HepG2 (cell line): Measurements from ENCODE around the gene ZBTB47. TPM values are rescaled to one million over a fixed set of nuclear protein-coding genes. Genes with fewer than 3 reads are reported as not detected.

ENCODE experiments used
- ATAC-seq: fragments of 200-7000 bp; cut with Tn5 transposase; 3 replicates; pipeline ENCODE4 v1.9.1; 2020; ENCODE audit warnings: mild to moderate bottlenecking, moderate library complexity
- BruUV-seq: library from RNA; stranded (reverse); fragments of 400-500 nt; replicated peaks from 2 replicates; lab custom pipeline; 2021; lab: Mats Ljungman, UMichigan
- CTCF ChIA-PET: fragments of 300-600 bp; formaldehyde crosslinking; extraction: SDS; loops from one replicate; lab custom pipeline; 2021; ENCODE audit warnings: low total read pairs, inconsistent platforms, low intra/inter-chr PET ratio; lab: Yijun Ruan, JAX
- POLR2A ChIA-PET: fragments of 350-600 bp; sonication (Branson Sonifier 250); formaldehyde crosslinking; loops from one replicate; lab custom pipeline; 2020; ENCODE audit warnings: antibody characterized with exemption, inconsistent platforms; lab: Yijun Ruan, JAX
- DNase-seq: peaks from one replicate; pipeline ENCODE4 v3.0.0-alpha.2; 2015; ENCODE audit warnings: low spot score
- FAIRE-seq: peaks from 3 replicates; lab custom pipeline; 2011; peaks lifted over from hg19 to GRCh38; lab: Jason Lieb, UNC
- H2AFZ ChIP-seq: one replicate; pipeline ENCODE4 v1.6.1; 2011; ENCODE audit warnings: low read length, inconsistent platforms
- H3K27ac ChIP-seq: fragments of 300-600 bp; 3 replicates; pipeline ENCODE4 v1.8.0; 2011; ENCODE audit warnings: mixed run types, mild to moderate bottlenecking, mixed read lengths, low read length, inconsistent platforms; ENCODE audit not compliant: insufficient read depth; ENCODE audit errors: extremely low read length
- H3K27me3 ChIP-seq, 2 experiments: fragments of 200-600 bp in 1 of 2; 2 replicates in 1 of 2; 3 replicates in 1 of 2; pipeline versions ENCODE4 v1.6.0 to v1.8.0; 2011; ENCODE audit warnings: low read length in 2 of 2, mild to moderate bottlenecking in 2 of 2, moderate library complexity in 2 of 2, inconsistent platforms in 1 of 2; ENCODE audit not compliant: insufficient read depth in 2 of 2, control insufficient read depth in 1 of 2
- H3K36me3 ChIP-seq, 2 experiments: fragments of 200-600 bp in 1 of 2; replicated peaks in 1 of 2; 2 replicates in 1 of 2; 3 replicates in 1 of 2; pipeline versions ENCODE4 v1.5.1 to v1.8.0; 2011; ENCODE audit warnings: low read length in 2 of 2, inconsistent platforms in 1 of 2; ENCODE audit not compliant: insufficient read depth in 2 of 2, control insufficient read depth in 1 of 2
- H3K4me1 ChIP-seq: 2 replicates; pipeline ENCODE4 v1.5.1; 2012; ENCODE audit warnings: low read length, inconsistent platforms; ENCODE audit not compliant: insufficient read depth
- H3K4me2 ChIP-seq: 2 replicates; pipeline ENCODE4 v1.6.0; 2011; ENCODE audit warnings: low read depth, low read length, inconsistent platforms
- H3K4me3 ChIP-seq, 3 experiments: fragments of 200-600 bp in 1 of 3; sonication (generic), shearing (Covaris generic) in 1 of 3; replicated peaks in 1 of 3; 2 replicates each; pipeline ENCODE4 v1.5.1; 2011 to 2016; ENCODE audit warnings: low read length in 3 of 3, inconsistent platforms in 2 of 3, low read depth in 2 of 3, mild to moderate bottlenecking in 2 of 3, control low read depth in 1 of 3, mixed read lengths in 1 of 3; ENCODE audit not compliant: insufficient read depth in 1 of 3
- H3K79me2 ChIP-seq: one replicate; pipeline ENCODE4 v1.6.1; 2011; ENCODE audit warnings: low read length, inconsistent platforms; ENCODE audit not compliant: insufficient read depth
- H3K9ac ChIP-seq: 2 replicates; pipeline ENCODE4 v1.6.0; 2011; ENCODE audit warnings: mild to moderate bottlenecking, low read depth, low read length, inconsistent platforms; ENCODE audit not compliant: insufficient read depth
- H3K9me3 ChIP-seq: 2 replicates; pipeline ENCODE4 v1.5.1; 2012; ENCODE audit warnings: mild to moderate bottlenecking, low read length
- H4K20me1 ChIP-seq: 2 replicates; pipeline ENCODE4 v1.6.0; 2011; ENCODE audit warnings: inconsistent platforms, mild to moderate bottlenecking, low read length, moderate library complexity; ENCODE audit not compliant: insufficient read depth
- HNRNPH1 ChIP-seq: fragments of 200-400 bp; formaldehyde crosslinking; optimal IDR thresholded peaks from 2 replicates; pipeline ENCODE3; 2017; ENCODE audit warnings: mild to moderate bottlenecking, low read depth, low read length
- WGBS: methylation state at CpG from one replicate; pipeline ENCODE4 v1.1.6; 2017; ENCODE audit warnings: low lambda C conversion rate; 5-methylcytosine and 5-hydroxymethylcytosine counted together
- in situ Hi-C: cut with HindIII; loops from 2 replicates; pipeline ENCODE4 v1.10.0; 2017; ENCODE audit warnings: low pct_unique_long_range_greater_than_20kb; ENCODE audit not compliant: extremely low pct_ligation_motif_present
- intact Hi-C: fragments of 100-400 bp; cut with micrococcal nuclease; formaldehyde crosslinking; loops from one replicate; pipeline ENCODE4 v1.10.0; 2022; ENCODE audit not compliant: unreplicated experiment
- polyA plus RNA-seq, 8 experiments: library from polyadenylated mRNA; depleted of rRNA in 3 of 8; stranded (reverse) in 7 of 8; unstranded in 1 of 8; fragments of >200 nt; fragmentation: Illumina TruSeq in 4 of 8; extraction: Trizol in 4 of 8; gene quantifications; 2 replicates each; pipeline versions ENCODE4 v1.2.1 to v1.2.3, GENCODE V29; 2011 to 2016; ENCODE audit warnings: low read depth in 4 of 8, missing spikeins in 1 of 8, mixed read lengths in 1 of 8; ENCODE audit not compliant: insufficient read depth in 1 of 8
- total RNA-seq, 5 experiments: library from RNA; depleted of rRNA; stranded (reverse); fragments of >200 nt; fragmentation: Illumina TruSeq; extraction: Trizol; gene quantifications; 2 replicates each; pipeline ENCODE4 v1.2.3, GENCODE V29; 2016; ENCODE audit warnings: low read depth in 1 of 5
- TF ChIP-seq, protein P1 (sequence below): sonication (generic); formaldehyde crosslinking; IDR thresholded peaks from 2 replicates; pipeline ENCODE4 v1.9.0; 2021; ENCODE audit warnings: missing genetic modification reagents, borderline replicate concordance

ZBTB47 gene
- total and polyA plus RNA-seq, 2 of the 13 experiments (the other 11 are each of a cell fraction or from before 2014, with no cell fraction given), result 1.5 to 3.1 TPM

DNA sequence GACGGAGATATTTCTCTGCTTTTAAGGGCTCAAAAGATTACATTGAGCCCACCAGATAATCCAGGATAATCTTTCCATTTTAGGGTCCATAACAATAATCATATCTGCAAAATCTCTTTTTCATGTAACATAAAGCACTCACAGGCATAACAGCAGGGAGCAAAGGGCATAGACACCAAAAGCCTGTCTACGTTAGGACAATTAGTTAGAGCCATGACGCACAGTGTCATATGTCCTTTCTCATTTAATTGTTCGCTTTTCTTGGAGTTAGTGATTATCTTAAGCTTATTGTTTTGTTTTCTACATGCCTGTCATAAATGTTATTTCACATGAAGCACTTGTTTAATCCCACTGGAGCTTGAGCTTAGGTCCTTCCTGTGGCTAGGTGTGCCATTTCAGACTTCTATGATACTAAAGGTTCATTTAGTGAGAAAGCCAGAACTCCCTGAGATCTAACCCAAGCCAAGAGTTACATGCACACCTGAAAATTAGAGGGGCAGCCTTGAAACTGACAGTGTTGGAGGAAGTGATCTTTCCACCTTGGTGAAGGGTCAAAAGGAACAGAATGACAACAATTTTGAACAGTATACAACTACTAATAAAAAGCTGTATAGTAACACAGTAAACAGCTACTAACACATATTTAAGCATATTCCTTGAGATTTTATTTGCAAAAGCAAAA is 60.8 kb downstream of the ZBTB47 start:
- DNase-seq (no peak), FAIRE-seq (no peak), ATAC-seq (no peak; the same call in 2 of the 3 replicates)
- H3K9ac ChIP-seq, result no peak overlapping the region
- H3K27ac ChIP-seq, result no peak overlapping the region
- ChIA-PET POLR2A (interaction anchor here (1.1 kb wide), 1 partner anchor 13 kb away, joined by 3 read pairs; no protein-coding TSS in a partner anchor), CTCF (no interaction called here)
- no peaks in the 10 kb centered on the region for H3K9me3 ChIP-seq
- peaks cover 0 to 7% of the 10 kb centered on the region in 2 experiments; a peak in 3 of 5 replicates for H3K27me3 ChIP-seq
- no peak overlapping the region for H2AFZ ChIP-seq
- no peaks in the 10 kb centered on the region for H3K36me3 ChIP-seq
- no peak for TF ChIP-seq HNRNPH1
- TF ChIP-seq, protein P1, sequence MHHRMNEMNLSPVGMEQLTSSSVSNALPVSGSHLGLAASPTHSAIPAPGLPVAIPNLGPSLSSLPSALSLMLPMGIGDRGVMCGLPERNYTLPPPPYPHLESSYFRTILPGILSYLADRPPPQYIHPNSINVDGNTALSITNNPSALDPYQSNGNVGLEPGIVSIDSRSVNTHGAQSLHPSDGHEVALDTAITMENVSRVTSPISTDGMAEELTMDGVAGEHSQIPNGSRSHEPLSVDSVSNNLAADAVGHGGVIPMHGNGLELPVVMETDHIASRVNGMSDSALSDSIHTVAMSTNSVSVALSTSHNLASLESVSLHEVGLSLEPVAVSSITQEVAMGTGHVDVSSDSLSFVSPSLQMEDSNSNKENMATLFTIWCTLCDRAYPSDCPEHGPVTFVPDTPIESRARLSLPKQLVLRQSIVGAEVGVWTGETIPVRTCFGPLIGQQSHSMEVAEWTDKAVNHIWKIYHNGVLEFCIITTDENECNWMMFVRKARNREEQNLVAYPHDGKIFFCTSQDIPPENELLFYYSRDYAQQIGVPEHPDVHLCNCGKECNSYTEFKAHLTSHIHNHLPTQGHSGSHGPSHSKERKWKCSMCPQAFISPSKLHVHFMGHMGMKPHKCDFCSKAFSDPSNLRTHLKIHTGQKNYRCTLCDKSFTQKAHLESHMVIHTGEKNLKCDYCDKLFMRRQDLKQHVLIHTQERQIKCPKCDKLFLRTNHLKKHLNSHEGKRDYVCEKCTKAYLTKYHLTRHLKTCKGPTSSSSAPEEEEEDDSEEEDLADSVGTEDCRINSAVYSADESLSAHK (CRISPR knock-in tag), result peak; percentile 92; the same call in 1 of the 2 replicates
- no peaks in the 10 kb centered on the region for H4K20me1 ChIP-seq
- H3K4me2 ChIP-seq, result peak overlapping the region; percentile 36; the same call in 1 of the 2 replicates
- 11% methylated on average over 4 of the region's 4 CpGs for WGBS
- in situ Hi-C loops (no loop called here), intact Hi-C loops (no loop called here)
- no TSS peak for BruUV-seq
- H3K4me3 ChIP-seq, result no peak overlapping the region
- H3K79me2 ChIP-seq, result no peaks in the 10 kb centered on the region
- H3K4me1 ChIP-seq, result peaks cover 13% of the 10 kb centered on the region

Other genes with a start within 250 kb of the ZBTB47 start
- gene LYZL4, start 243.1 kb upstream of the ZBTB47 start, total RNA-seq (2016; rRNA removed; fragmentation: Illumina TruSeq; extraction: Trizol), result not detected in 2 replicates
- gene LYZL4, start 243.1 kb upstream of the ZBTB47 start, polyA plus RNA-seq (2011; rRNA removed), result not detected in 2 replicates
- 0.04 TPM in 1 of 2 replicates, not detected in the other for gene VIPR1, start 151.1 kb upstream of the ZBTB47 start, total RNA-seq (2016; rRNA removed; fragmentation: Illumina TruSeq; extraction: Trizol)
- gene VIPR1, start 151.1 kb upstream of the ZBTB47 start, polyA plus RNA-seq (2011; rRNA removed), result 0.07 and 0.11 TPM in 2 replicates
- 38.4 and 40.0 TPM in 2 replicates for gene SEC22C, start 71.7 kb upstream of the ZBTB47 start, total RNA-seq (2016; rRNA removed; fragmentation: Illumina TruSeq; extraction: Trizol)
- gene SEC22C, start 71.7 kb upstream of the ZBTB47 start, polyA plus RNA-seq (2011; rRNA removed), result 20.0 and 21.9 TPM in 2 replicates
- gene SS18L2, start 62.8 kb upstream of the ZBTB47 start, total RNA-seq (2016; rRNA removed; fragmentation: Illumina TruSeq; extraction: Trizol), result 53.1 and 79.3 TPM in 2 replicates
- 31.1 and 38.7 TPM in 2 replicates for gene SS18L2, start 62.8 kb upstream of the ZBTB47 start, polyA plus RNA-seq (2011; rRNA removed)
- 24.9 and 59.6 TPM in 2 replicates for gene NKTR, start 53.0 kb upstream of the ZBTB47 start, total RNA-seq (2016; rRNA removed; fragmentation: Illumina TruSeq; extraction: Trizol)
- gene NKTR, start 53.0 kb upstream of the ZBTB47 start, polyA plus RNA-seq (2011; rRNA removed), result 35.0 and 41.3 TPM in 2 replicates
- not detected in 2 replicates for gene KLHL40, start 31.8 kb downstream of the ZBTB47 start, total RNA-seq (2016; rRNA removed; fragmentation: Illumina TruSeq; extraction: Trizol)
- not detected in 2 replicates for gene KLHL40, start 31.8 kb downstream of the ZBTB47 start, polyA plus RNA-seq (2011; rRNA removed)
- not detected in 2 replicates for gene HHATL, start 49.1 kb downstream of the ZBTB47 start, total RNA-seq (2016; rRNA removed; fragmentation: Illumina TruSeq; extraction: Trizol)
- gene HHATL, start 49.1 kb downstream of the ZBTB47 start, polyA plus RNA-seq (2011; rRNA removed), result 0.04 and 0.26 TPM in 2 replicates
- gene CCDC13, start 119.6 kb downstream of the ZBTB47 start, total RNA-seq (2016; rRNA removed; fragmentation: Illumina TruSeq; extraction: Trizol), result 0.22 TPM in 1 of 2 replicates, not detected in the other
- gene CCDC13, start 119.6 kb downstream of the ZBTB47 start, polyA plus RNA-seq (2011; rRNA removed), result 0.51 and 0.68 TPM in 2 replicates
- gene HIGD1A, start 150.8 kb downstream of the ZBTB47 start, total RNA-seq (2016; rRNA removed; fragmentation: Illumina TruSeq; extraction: Trizol), result 253 and 379 TPM in 2 replicates
- gene HIGD1A, start 150.8 kb downstream of the ZBTB47 start, polyA plus RNA-seq (2011; rRNA removed), result 175 and 222 TPM in 2 replicates
- 1.1 TPM in 2 replicates for gene ACKR2, start 155.7 kb downstream of the ZBTB47 start, total RNA-seq (2016; rRNA removed; fragmentation: Illumina TruSeq; extraction: Trizol)
- gene ACKR2, start 155.7 kb downstream of the ZBTB47 start, polyA plus RNA-seq (2011; rRNA removed), result 1.9 and 2.6 TPM in 2 replicates
- gene CYP8B1, start 222.2 kb downstream of the ZBTB47 start, total RNA-seq (2016; rRNA removed; fragmentation: Illumina TruSeq; extraction: Trizol), result 0.58 and 0.90 TPM in 2 replicates
- gene CYP8B1, start 222.2 kb downstream of the ZBTB47 start, polyA plus RNA-seq (2011; rRNA removed), result 2.0 and 2.8 TPM in 2 replicates